Mesodermal cell (in vitro differentiated cells): ENCODE data around the gene MYO16. TPM values are rescaled to one million over a fixed set of nuclear protein-coding genes. Genes with fewer than 3 reads are reported as not detected.

Source experiments
- H3K27ac ChIP-seq: 2 replicates; pipeline ENCODE4 v1.7.0; 2013; ENCODE audit warnings: mild to moderate bottlenecking, low read depth, low read length, moderate library complexity; ENCODE audit not compliant: severe bottlenecking
- H3K36me3 ChIP-seq: 2 replicates; pipeline ENCODE4 v1.7.1; 2013; ENCODE audit warnings: mild to moderate bottlenecking, low read length, moderate library complexity; ENCODE audit not compliant: control insufficient read depth, insufficient read depth
- H3K4me1 ChIP-seq: one replicate; pipeline ENCODE4 v1.7.1; 2013; ENCODE audit warnings: mild to moderate bottlenecking, low read length; ENCODE audit not compliant: insufficient read depth, control insufficient read depth, poor library complexity, severe bottlenecking
- H3K4me3 ChIP-seq: 2 replicates; pipeline ENCODE4 v1.7.0; 2013; ENCODE audit warnings: low read length, control low read depth, mild to moderate bottlenecking; ENCODE audit not compliant: insufficient read depth, poor library complexity, severe bottlenecking; ENCODE audit errors: extremely low read depth
- H3K9me3 ChIP-seq: 2 replicates; pipeline ENCODE4 v1.7.1; 2013; ENCODE audit warnings: mild to moderate bottlenecking, low read length, moderate library complexity; ENCODE audit not compliant: control insufficient read depth
- WGBS, 2 experiments: methylation state at CpG; one replicate each; pipeline ENCODE4 v1.1.5; 2013; ENCODE audit warnings: missing lambda C conversion rate in 2 of 2; ENCODE audit not compliant: insufficient coverage in 2 of 2; 5-methylcytosine and 5-hydroxymethylcytosine counted together
- polyA plus RNA-seq, 2 experiments: library from polyadenylated mRNA; stranded (reverse); fragments of 50-300 nt; gene quantifications; one replicate each; pipeline ENCODE4 v1.2.3, GENCODE V29; 2013

MYO16 gene
- 0.77 TPM for polyA plus RNA-seq (2013, experiment 1 of 2)
- polyA plus RNA-seq (2013, experiment 2 of 2), result 0.35 TPM

GRCh38 chr13:108629181-108629752, at the start of gene MYO16:
Gene MYO16 (plus strand): TSS chr13:108629611. CDS start chr13:108629845, 234 bp downstream.
- H3K4me3 ChIP-seq, result no peak within 1 kb of the TSS
- no peaks in the 10 kb centered on the region for H3K4me1 ChIP-seq
- H3K9me3 ChIP-seq, result peaks cover 6% of the 10 kb centered on the region
- H3K27ac ChIP-seq, result no peak within 1 kb of the TSS
- WGBS, 2 experiments, result 70 to 80% methylated on average over 11 of the region's 11 CpGs
- no peaks in the 10 kb centered on the region for H3K36me3 ChIP-seq

DNA sequence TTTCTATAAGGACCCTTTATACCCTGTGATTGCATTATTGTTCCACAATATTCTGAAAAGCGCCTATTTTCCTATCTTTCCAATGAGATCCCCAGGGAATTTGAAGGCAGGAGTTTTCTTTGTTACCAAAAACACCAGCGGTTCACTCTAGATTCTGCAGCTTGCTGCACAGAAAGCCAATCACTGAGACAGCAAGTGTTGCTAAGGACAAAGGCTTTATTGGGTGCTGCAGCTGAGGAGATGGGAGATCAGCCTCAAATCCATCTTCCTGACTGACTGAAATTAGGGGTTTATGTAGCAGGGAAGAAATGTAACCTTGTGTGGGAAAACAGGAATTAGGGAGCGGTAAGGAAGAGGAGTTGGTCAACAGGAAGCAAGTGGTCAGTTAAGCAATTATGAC, 42.6 kb upstream of the MYO16 start:
- no peak overlapping the region for H3K27ac ChIP-seq
- H3K4me1 ChIP-seq, result no peaks in the 10 kb centered on the region
- 64 to 77% methylated on average over 2 to 3 of the region's 3 CpGs for WGBS, 2 experiments
- no peaks in the 10 kb centered on the region for H3K36me3 ChIP-seq
- H3K4me3 ChIP-seq, result no peak overlapping the region
- peaks cover 13% of the 10 kb centered on the region for H3K9me3 ChIP-seq

GRCh38 chr13:108588516-108588915, 40.9 kb upstream of the MYO16 start:
- WGBS, 2 experiments, result 77 to 92% methylated on average over 3 of the region's 3 CpGs
- H3K36me3 ChIP-seq, result no peaks in the 10 kb centered on the region

GRCh38 chr13:108594153-108594552, 35.3 kb upstream of the MYO16 start:
- Histone ChIP-seq H3K4me1 (peaks cover 5% of the 10 kb centered on the region), H3K27ac (no peak overlapping the region), H3K36me3 (no peaks in the 10 kb centered on the region), H3K4me3 (no peak overlapping the region), H3K9me3 (no peaks in the 10 kb centered on the region)
- WGBS, 2 experiments, result 38 to 41% methylated on average over 3 of the region's 3 CpGs

More at GRCh38 chr13:108588516-108588915, 40.9 kb upstream of the MYO16 start:
- peaks cover 13% of the 10 kb centered on the region for H3K9me3 ChIP-seq
- H3K4me1 ChIP-seq, result no peaks in the 10 kb centered on the region
- H3K4me3 ChIP-seq, result no peak overlapping the region
- no peak overlapping the region for H3K27ac ChIP-seq

DNA sequence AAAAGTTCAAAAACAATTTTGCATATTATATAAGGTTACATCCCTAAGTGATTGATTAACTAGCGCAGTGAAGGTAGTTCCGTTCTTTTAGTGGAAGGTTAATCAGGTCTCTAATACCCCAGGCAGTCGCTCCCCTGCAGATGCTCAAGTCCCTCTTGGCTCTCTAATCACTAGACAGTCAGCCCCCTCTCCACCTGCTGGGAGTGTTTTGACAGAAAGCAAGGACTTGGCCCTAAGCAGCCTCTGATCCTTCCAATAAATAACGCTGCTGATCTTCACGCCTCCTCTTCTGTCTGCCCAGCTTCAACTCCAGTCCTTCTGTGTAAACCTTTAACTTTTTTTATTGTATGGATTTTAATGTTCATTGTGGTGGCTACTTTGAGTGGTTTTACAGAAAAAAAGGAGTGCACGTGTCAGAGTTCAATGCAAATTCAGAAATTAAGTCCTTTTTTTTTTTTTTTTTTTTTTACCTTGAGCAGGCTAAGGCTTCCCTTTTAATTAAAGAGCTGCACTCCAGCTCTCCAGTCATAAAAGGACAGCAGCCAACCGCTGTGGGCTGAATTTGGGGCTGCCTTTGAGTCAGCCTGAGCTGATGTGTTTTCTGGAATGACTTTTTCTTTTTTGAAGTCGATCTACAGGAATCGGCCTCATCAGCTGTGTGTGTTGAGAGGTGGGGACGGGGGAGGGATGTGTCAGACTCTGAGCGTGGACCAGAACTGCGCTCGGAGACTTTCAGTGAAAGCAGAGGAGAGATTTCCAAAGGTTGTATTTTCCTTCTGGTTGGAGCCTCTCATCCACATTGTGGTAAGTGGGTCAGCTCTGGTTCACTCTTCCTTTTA, 33.8 kb upstream of the MYO16 start:
- Histone ChIP-seq H3K4me3 (no peak overlapping the region), H3K27ac (no peak overlapping the region), H3K36me3 (no peaks in the 10 kb centered on the region), H3K9me3 (no peaks in the 10 kb centered on the region), H3K4me1 (peaks cover 5% of the 10 kb centered on the region)
- 66 to 75% methylated on average over 6 to 9 of the region's 13 CpGs for WGBS, 2 experiments

- no peaks in the 10 kb centered on the region for H3K9me3 ChIP-seq
- peaks cover 5% of the 10 kb centered on the region for H3K4me1 ChIP-seq
- no peak overlapping the region for H3K4me3 ChIP-seq
- WGBS, 2 experiments, result 100% methylated on average over 1 to 3 of the region's 5 CpGs
- H3K27ac ChIP-seq, result no peak overlapping the region
- H3K36me3 ChIP-seq, result no peaks in the 10 kb centered on the region
These were observed 31.5 kb upstream of the MYO16 start for GRCh38 chr13:108597943-108598342.

- 80 to 90% methylated on average over 1 to 2 of the region's 2 CpGs for WGBS, 2 experiments
- H3K9me3 ChIP-seq, result peaks cover 10% of the 10 kb centered on the region
These were observed 23.0 kb upstream of the MYO16 start for GRCh38 chr13:108606424-108606823.

GRCh38 chr13:108609353-108609752, 20.1 kb upstream of the MYO16 start:
- Histone ChIP-seq H3K36me3 (no peaks in the 10 kb centered on the region), H3K4me1 (no peaks in the 10 kb centered on the region), H3K4me3 (no peak overlapping the region), H3K9me3 (peaks cover 10% of the 10 kb centered on the region), H3K27ac (no peak overlapping the region)
- 77 to 96% methylated on average over 4 of the region's 7 CpGs for WGBS, 2 experiments

More at GRCh38 chr13:108606424-108606823, 23.0 kb upstream of the MYO16 start:
- no peaks in the 10 kb centered on the region for H3K4me1 ChIP-seq
- no peak overlapping the region for H3K4me3 ChIP-seq
- H3K27ac ChIP-seq, result no peak overlapping the region
- H3K36me3 ChIP-seq, result no peaks in the 10 kb centered on the region

DNA sequence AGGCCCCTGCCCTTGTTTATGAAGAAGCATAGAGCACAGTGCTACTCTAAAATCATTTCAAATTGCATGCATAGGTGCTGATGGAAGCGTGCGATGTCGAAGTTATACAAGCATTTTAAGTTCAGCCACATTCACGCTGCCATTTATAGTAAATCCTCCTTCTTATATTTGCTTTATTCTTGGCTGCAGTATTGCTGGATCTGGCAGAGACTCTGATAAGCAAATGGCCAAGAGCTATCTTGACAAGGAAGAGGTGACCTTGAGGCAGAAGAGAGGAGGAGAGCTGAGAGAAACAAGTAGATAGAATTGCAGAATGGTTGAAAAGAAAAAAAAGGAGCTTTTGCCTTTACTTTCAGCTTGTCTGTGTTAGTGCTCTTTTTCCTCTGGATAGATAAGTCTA, 18.9 kb upstream of the MYO16 start:
- H3K4me3 ChIP-seq, result no peak overlapping the region
- no peak overlapping the region for H3K27ac ChIP-seq
- no peaks in the 10 kb centered on the region for H3K4me1 ChIP-seq
- H3K36me3 ChIP-seq, result no peaks in the 10 kb centered on the region
- 88% methylated on average over 4 of the region's 4 CpGs; no CpG with 5 or more reads in 1 of the 2 experiments for whole genome bisulfite sequencing, 2 experiments
- H3K9me3 ChIP-seq, result peaks cover 10% of the 10 kb centered on the region

- no peaks in the 10 kb centered on the region for H3K9me3 ChIP-seq
- no peak overlapping the region for H3K27ac ChIP-seq
- no peak overlapping the region for H3K4me3 ChIP-seq
- WGBS, 2 experiments, result no CpG with 5 or more reads among the region's 3 CpGs
- no peaks in the 10 kb centered on the region for H3K4me1 ChIP-seq
- no peaks in the 10 kb centered on the region for H3K36me3 ChIP-seq
These were observed 14.2 kb upstream of the MYO16 start for GRCh38 chr13:108615241-108615640.

DNA sequence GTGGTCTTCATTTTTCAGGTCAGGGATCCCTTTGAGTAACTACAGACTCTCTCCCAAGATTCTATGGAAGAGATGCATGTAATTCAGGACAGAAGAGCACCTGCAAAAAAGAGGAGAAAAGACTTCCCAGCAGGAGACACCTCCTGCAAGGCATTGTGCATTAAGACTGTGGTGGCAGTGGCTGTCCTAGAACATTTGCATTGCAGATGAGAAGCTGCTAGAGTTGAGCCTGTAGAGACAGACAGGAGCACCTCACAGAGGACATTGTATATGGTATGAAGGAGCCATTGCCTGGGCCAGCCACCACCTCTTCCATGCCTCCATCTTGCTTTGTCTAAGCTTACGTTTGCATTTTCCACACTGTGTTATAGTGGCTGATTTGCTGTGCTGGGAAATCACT, 11.2 kb upstream of the MYO16 start:
- Histone ChIP-seq H3K4me3 (no peak overlapping the region), H3K27ac (no peak overlapping the region), H3K36me3 (no peaks in the 10 kb centered on the region), H3K9me3 (no peaks in the 10 kb centered on the region), H3K4me1 (no peaks in the 10 kb centered on the region)
- WGBS, 2 experiments, result no CpG with 5 or more reads among the region's 1 CpG
